Fibroblast of skin of right biceps (primary cell): ENCODE data around the gene MITD1.
"Not testable (repeated sequence)": the region's sequence is repeated elsewhere in the genome, so short reads cannot be mapped to it uniquely, and the experiment has no call there.

Experiments used
- DNase-seq: peaks from one replicate; pipeline ENCODE4 v3.0.0-alpha.2; 2013

Gene MITD1

DNA sequence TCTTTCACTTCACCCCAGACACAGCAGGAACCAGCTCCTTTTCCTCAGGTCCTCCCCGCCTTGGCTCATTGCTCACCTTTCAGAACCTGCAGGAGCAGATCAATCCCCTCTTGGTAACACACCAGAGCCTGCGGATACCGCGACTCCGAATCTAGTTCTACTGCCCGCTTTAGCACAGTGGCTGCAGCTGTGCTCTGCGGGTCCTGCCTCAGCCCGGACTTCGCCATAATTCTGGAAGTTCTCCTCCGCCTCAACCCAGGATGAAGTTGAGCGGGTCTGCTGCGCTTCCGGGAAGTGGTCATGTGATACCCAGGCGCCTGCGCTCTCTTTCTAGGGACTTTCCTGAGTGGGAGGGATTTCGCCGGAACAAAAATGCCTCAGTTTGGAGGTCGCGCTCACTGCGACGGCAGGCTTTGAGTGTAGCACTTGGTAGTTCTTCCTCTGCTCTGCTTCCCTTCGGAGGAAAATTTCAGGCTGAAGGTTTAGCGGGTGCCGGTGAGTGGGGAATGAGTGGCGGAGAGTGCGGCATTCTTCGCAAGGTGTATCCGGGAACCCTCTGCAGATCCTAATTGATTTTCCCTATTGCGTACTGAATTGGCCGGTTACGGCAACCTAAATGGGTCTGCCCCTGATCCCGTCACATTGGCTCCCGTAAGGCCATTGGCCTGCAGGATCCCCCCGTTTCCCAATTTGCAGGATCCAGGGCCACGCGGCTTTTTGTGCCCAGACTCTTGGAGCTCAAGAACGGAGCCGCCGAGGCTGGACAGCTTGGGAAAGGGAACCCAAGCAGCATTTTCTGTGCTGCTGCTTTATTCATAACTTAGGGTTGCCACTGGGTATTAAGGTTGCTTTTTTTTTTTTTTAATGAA is at the start of gene MITD1, which contains the start of gene MRPL30:
TSS of gene MITD1 (minus strand) at position 304 of the 869 bp plus-strand sequence. CDS start at position 227, 77 bp downstream.
TSS of gene MRPL30 (plus strand) at position 430 of the 869 bp plus-strand sequence. CDS start 5,020 bp downstream, outside the sequence.
- peak; percentile 95 for DNase-seq

DNA sequence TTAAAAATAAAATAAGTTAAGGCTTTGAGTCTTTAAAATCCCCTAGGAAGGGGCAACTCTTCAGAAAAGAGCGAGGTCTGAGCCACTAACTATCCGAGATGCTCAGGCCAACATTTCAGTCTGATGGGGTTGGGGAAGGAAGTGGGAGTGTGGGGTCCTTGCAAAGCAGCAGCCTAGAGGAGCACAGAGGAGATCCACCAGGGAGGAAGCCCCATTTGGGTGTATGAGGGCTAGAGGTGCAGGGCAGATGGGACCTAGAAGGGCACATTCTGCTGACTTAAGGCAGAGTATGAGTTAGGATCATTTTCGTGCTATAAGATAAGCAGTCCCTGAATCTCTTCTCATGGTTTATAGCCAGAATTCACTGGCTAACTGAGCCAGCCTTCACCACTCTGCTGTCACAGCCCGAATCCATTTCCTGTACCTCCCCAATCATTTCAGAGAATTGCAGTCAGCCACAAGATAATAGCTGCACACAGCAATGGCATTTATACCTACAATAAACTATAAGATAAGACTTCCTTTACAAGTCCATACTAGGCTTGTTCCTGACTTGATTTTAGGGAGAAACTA is 37.2 kb upstream of the MITD1 start:
- no peak for DNase-seq

DNA sequence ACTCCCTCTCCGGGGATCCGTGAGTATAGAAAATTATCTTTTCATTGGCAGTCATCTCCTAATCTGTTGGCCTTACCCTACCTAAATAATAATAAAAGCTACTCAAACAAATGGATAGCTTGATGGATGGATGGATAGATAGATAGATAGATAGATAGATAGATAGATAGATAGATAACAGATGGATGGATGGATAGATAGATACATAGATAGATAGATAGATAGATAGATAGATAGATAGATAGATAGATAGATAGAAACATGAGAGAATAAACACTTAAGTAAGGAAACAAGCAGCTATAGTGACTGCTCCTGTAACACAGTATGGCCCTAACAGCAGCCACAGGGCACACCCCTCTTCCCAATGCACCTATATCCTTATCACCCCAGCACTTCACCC is 35.2 kb upstream of the MITD1 start:
- DNase-seq = no peak

DNA sequence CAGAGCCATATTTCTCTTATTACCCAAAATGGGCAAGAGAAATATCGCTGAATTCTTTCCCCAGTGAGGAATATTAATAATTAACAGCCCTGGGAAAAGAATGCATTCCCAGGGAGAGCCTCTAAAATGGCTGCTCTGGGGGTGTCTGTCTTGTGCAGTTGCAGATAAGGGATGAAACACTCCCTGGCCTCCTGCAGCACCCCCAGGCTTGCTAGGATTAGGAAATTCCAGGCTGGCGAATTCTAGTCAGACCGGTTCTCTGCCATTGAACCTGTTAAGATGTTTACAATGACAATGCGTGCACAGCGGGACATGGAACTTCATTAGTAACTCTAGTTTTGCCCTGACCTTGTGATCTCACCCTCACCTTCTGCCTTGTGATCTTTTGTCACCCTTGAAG is 24.6 kb upstream of the MITD1 start:
- DNase-seq = no peak

DNA sequence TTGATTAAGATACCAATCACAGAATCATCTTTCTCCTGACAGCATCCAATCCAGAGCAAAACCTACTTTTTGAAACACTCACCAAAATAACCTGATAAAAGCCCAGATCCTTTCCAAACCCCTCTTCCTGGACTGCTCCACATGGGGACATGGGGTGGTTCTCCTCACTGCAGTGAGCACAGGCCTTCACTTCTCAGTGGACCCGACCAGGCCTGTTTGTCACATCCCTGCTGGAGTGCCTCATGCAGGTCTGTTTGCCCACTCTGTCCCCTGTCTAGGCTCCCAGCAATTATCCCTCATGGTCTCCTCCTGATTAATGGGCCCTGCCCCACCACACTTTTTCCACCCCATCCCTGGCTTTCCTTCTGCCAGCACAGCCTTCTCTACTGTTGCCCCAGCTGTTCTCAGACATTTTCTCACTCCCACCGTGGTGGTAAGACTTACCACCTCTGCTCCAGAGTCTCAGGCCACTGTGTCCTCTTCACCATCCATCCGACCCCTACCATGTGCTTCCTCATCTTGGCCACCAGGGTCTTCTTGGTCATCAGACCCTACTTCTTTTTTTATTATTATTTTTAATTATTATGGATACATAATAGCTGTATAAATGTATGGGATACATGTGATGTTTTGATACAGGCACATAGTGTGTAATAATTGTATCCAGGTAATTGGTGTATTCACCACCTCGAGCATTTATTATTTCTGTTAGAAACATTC is 21.3 kb upstream of the MITD1 start:
- DNase-seq = no peak

DNA sequence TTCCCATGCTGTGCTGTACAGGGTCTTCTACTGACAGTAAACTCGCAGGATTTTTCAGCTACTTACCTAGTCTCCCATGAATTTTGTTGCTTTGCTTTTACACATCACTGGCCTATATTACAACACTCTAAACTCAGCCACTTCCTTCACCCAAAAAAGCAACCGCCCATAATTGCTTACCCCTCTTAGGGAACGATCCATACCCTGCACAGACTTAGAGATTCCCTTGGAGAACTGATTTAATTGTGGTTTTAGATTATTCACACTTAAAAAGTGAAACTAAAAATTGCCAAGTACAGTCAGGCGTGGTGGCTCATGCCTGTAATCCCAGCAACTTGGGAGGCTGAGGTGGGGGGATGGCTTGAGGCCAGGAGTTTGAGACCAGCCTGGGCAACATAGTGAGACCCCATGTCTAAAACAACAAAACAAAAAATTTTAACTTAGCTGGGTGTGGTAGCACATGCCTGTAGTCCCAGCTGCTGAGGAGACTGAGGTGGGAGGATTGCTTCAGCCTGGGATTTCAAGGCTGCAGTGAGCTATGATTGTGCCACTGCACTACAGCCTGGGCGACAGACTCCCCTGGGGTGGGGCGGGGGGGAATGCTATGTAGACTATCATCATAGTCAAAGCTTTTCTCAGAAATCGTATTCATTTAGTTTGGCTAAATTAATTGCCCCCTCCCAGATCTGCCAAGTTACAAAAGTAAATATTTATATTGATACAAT is 19.4 kb upstream of the MITD1 start:
- DNase-seq = no peak

DNA sequence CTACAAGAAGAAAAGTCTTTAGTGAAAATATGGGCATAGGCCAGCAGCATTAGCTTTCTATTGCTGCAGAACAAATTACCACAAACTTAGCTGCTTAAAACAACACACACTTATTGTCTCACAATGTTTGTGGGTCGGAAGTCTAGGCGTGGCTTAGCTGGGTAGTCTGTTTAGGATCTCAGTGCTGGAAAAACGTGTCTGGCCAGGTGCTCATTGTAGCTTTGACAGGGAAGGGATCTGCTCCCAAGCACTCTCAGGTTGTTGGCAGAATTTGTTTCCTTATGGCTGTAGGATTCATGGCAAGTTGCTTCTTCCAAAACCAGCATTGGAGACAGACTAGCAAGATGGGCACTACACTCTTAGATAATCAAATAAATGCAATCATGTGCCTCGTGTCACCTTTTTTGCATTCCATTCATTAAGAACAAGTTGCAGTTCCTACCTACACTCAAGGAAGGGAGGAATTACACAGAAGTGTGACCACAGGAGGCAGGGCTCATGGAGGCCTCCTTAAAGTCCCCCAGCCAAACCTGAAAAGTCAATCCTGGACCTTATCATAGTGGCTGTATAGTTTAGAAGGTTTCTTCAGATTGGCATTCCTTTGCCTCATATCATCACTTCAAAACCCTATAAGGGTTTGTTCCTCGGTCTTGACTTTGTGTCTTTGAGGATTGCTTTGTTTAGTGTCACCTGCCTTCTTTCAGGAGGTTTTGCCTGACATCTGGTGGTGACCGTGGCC is 17.4 kb upstream of the MITD1 start:
- DNase-seq = no peak

DNA sequence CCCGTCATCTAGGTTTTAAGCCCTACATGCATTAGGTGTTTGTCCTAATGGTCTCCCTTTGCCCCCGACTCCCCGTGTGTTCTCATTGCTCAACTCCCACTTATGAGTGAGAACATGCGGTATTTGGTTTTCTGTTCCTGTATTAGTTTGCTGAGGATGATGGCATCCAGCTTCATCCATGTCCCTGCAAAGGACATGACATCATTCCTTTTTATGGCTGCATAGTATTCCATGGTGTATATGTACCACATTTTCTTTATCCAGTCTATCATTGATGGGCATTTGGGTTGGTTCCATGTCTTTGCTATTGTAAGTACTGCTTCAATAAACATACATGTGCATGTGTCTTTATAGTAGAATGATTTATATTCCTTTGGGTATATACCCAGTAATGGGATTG is 11.5 kb upstream of the MITD1 start:
- not testable (repeated sequence) for DNase-seq

DNA sequence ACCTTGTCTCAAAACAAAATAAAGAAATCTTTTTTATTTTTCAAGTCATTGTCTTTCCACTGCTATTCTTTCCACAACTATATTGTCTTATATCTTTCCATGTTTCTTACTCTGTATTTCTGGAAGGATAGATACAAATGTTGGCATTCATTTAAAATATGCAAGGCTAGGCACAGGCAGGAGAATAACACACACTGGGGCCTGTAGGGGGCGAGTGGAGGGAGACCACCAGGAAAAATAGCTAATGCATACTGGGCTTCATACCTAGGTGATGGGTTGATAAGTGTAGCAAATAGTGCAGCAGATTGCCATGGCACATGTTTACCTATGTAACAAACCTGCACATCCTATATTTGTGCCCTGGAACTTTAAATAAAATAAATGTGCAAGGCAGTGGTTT is 9.7 kb upstream of the MITD1 start:
- no peak for DNase-seq

DNA sequence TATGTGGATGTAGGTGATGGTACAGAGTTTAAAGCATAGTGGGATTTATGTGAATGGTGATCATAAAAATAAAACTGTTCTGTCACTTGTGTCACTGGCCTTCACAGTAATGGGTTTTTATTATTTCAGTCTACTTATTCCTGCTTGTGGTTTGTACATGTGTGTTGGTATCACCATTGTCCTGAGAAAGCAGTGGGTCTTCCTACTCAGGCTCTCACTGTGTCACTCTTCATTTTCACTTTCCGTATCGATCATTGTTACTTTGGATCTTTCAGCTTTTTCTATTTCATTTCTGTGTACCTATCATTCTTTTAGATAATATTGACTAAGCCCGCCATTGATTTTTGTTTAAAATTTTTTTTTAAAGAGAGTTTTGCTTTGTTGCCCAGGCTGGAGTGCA is 7.5 kb upstream of the MITD1 start:
- DNase-seq = no peak

DNA sequence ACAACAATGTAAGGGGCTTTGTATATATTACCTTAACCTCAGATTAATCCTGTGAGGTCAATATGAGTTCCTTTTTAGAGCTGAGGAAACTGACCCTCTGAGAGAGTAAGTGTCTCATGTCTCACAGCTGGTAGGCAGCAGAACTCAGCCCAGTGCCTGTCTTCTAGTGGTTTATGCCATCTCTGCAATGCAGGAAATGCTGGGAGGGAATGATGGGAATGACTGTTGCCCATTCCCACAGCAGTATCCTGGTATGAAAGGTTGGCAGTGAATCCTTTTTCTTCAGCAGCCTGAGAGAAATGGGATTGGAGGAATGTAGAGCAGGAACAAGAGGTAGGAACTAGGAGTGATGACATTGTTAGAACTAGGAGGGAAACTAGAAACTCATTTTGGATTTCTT is 6.2 kb upstream of the MITD1 start:
- no peak for DNase-seq

DNA sequence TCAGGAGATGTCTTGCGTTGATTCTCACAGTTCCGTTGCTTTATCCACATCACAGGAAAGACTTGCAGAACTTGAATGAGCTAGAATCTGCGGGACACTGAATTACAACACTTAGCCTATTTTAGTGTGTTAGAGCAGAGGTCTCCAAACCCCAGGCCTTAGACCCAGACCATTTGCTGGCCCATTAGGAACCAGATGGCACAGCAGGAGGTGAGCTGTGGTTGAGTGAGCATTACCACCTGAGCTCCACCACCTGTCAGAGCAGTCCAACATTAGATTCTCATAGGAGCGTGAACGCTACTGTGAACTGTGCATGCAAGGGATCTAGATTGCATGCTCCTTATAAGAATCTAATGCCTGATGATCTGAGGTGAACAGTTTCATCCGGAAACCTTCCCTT is 4.0 kb upstream of the MITD1 start:
- DNase-seq = no peak

DNA sequence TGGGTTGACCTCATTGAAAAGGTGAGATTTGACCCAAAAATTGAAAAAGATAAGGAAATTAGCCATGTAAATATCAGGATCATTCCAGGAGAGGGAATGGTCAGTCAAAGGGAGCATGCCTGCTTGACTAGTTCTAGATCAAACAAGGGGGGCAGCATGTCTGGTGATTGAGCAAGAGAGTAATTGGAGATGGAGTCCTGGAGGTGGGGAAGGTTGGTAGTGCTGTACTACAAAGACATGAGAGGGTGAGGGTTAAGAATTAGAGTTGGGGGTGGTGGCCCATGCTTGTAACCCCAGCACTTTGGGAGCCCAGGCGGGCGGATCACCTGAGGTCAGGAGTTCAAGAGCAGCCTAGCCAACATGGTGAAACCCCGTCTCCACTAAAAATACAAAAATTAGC is 2.2 kb upstream of the MITD1 start:
- no peak for DNase-seq

DNA sequence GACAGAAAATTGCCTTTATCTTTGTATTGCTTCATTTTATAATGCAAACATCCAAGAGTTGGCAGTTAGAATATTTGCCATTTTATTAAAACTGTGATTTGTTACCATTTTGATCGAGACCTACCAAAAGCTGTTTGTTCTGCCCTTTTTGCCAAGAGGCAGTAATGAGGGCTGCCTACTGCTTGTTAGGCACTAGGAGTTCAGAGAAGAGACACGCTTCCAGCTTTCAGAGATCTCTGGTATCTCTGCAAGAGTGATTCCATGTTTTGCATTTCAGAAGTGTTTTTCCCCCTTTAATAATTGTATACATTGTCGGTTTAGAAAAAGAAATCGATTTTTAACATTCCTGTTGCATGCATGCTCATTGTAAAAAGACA is 754 bp upstream of the MITD1 start:
- DNase-seq = no peak

DNA sequence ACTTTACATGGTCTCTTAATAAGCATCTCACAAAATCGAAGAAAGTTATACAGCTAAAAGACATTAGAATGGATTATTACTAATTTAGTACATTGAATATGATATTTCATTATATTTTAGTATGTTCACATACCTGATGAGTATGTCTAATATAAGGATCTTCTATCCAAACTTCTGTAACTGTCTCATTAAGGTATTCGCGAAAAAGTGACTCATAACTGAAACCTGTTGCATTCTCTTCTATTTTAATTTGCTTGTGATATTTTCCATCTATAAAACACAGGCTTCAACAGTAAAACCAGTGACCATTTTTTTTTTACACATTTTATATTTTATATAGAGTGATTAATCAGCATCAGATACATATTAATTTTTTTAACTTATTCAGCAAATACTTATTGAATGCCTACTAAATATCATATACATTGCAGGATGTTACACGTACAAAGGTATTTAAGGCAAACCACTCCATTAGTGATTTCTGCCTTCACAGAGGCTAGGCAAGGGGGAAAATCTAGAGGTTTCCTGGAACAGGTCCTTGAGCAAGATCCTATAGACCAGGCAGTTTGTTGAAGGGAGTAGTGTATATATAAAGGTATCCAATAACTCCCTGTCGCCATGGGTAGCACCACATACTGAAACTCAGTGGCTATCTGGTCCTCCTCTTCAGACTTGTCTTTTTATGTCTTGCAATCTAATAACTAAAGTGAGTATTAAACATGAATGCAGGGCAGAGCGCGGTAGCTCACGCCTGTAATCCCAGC is 9.3 kb downstream of the MITD1 start:
- DNase-seq = no peak

DNA sequence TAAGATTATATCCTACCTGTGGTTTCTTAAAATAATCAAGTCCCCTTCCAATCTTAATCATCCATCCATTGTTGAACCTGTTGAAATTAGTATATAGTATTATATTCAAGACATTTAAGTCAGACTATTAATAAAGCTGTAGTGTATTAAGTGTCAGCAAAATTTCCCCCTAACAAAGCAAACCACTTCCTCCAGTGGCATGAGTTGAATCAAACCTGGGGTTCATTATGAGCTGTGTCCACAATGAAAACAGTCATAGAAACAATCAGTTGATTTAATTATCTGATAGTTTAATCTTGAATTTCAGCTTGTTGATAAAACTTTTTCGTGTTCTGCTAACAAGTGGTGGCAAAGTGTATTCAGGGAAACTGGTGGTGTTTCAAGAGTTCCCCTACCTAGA is 11.3 kb downstream of the MITD1 start:
- DNase-seq = no peak

DNA sequence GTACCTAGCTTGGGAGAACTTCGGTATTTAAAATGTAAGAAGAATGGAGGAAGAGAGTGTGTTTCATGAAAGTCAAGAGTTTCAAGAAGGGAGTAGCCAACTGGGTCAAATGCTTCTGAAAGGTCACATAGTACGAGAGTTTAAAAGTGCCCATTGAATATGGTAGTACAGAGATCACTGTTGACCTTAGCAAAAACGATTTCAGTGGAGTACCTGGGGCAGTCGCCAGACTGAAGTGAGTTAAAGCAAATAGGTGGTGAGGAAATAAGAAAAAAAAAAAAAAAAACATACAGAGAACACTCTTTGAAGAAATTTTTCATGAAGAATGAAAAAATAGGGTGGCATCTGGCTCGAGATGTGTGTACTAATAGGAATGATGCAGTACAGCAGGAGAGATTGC is 14.6 kb downstream of the MITD1 start:
- no peak for DNase-seq

DNA sequence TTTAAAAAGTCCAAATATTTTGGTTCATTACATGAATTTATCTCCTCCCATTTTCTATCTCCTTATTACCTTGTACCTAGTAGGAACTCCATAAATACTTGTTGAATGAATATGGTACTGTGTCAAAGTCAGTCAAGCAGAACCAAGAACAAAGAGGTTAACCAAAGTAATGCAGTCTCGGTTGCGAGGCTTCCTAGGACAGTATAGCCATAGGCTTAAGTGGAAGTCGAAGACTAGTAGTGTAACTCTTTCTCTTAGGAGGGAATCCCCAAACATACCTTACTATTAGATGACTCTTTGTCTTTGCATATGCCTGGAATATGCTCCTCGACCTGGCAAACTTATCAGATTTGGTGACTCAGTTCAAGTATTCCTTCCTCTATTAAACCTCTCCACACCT is 21.3 kb downstream of the MITD1 start:
- DNase-seq = no peak

DNA sequence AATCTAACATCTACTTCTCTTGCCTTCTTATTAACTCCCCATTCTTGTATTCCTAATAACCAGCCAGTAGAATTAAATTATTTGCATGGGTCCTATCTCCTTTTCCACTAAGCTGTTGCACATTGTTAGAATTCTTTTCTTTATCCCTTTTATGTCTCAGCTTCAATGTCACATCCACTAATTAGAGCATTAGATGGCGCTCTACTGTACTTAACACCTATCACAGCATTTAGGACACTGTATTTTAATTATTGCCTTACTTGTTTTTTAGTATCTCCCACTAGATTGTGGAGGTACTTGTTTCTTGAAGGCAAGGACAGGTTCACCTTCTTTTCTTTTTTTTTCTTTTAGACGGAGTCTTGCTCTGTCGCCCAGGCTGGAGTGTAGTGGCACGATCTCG is 22.3 kb downstream of the MITD1 start:
- no peak for DNase-seq

DNA sequence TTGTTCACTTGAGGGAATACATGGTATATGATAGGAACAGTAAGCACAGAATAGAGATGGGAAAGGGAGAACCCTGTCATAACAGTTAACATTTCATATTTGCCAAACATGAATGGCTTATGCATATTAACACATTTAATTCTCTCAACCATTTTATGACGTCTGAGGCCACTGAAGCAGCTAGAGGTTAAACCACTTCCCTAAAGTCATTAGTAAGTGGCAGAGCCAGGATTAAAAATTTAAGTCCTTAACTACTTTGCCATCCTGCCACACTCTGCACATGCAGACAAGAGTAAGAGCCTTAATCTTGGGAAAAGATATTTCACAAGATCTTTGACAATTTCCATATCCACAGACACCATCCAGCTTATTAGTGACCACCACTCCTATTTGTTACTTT is 24.0 kb downstream of the MITD1 start:
- DNase-seq = no peak

DNA sequence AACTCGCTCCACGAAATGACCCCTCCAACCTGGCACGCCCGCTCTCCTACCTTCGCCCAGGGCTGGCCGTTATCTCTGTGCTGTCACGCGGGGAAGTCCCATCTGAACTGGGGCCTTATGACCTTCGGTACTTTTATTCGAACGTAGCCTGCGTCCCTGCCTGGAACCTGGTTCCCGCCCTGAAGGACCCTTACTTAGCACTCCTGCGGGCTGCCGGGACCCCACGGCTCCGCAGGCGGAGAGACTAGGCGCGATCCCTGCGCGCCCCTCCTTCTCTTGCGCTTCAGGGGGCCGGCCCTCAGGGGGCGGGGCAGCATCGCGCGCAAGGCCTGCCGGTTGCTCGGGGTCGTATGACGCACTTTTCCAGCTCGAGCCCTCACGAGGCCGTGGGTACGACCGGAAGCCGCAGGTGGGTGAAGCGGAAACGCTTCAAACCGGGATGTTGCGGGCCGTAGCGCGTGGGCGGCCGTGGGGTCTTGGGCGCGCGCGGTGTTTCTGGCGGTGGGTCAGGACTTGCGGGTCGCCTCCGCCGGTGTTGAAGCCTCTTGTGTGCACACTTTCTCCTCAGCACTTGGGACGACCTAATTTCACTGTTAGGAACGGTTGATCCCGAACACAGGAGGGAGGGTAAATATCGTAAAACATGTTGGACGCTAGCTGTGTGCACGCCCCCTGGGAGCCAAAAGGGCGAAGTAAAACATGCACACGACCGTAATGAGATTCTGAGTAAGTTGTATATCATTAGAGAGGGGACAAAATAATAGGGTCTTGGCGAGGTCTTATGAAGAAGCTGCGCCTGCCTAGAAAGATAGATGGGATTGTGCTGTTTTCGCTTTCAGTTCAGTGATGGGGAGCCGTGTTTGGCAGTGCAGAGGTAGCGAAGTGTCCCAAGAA is 26.0 kb downstream of the MITD1 start, which contains the start of the genes LIPT1 and TSGA10:
TSS of gene LIPT1 (plus strand) at position 325 of the 894 bp plus-strand sequence. CDS start 6,991 bp downstream, outside the sequence.
TSS of gene TSGA10 (minus strand) at position 300 of the 894 bp plus-strand sequence. CDS start 45,503 bp downstream, outside the sequence.
- DNase-seq = peak; percentile 87
